MM.1S (cell line): ENCODE data around the gene ADGRV1.
A peak's percentile ranks its signal among the peaks of the same experiment; 100 is the strongest.
"Not testable (repeated sequence)": the region's sequence is repeated elsewhere in the genome, so short reads cannot be mapped to it uniquely, and the experiment has no call there.

Experiments
- DNase-seq: peaks from one replicate; pipeline ENCODE4 v3.0.0-alpha.2; 2015
- H2AFZ ChIP-seq: fragments of 300-600 bp; sonication (generic); 2 replicates; pipeline ENCODE4 v1.6.0; 2016; ENCODE audit warnings: antibody characterized with exemption, low read length
- H3F3A ChIP-seq: fragments of 300-600 bp; sonication (generic); 2 replicates; pipeline ENCODE4 v1.6.1; 2016; ENCODE audit warnings: mild to moderate bottlenecking, antibody characterized with exemption, low read length, moderate library complexity, mixed read lengths; ENCODE audit not compliant: insufficient read depth
- H3K27ac ChIP-seq: fragments of 300-600 bp; sonication (generic); 2 replicates; pipeline ENCODE4 v1.5.1; 2016; ENCODE audit warnings: mild to moderate bottlenecking, low read length
- H3K27me3 ChIP-seq: fragments of 300-600 bp; sonication (generic); replicated peaks from 2 replicates; pipeline ENCODE4 v1.6.0; 2016; ENCODE audit warnings: low read length; ENCODE audit not compliant: insufficient read depth
- H3K36me3 ChIP-seq: fragments of 300-600 bp; sonication (generic); replicated peaks from 2 replicates; pipeline ENCODE4 v1.6.1; 2016; ENCODE audit warnings: mild to moderate bottlenecking, low read length, mixed read lengths; ENCODE audit not compliant: insufficient read depth
- H3K4me1 ChIP-seq: fragments of 300-600 bp; sonication (generic); 2 replicates; pipeline ENCODE4 v1.6.1; 2016; ENCODE audit warnings: low read length, mixed read lengths
- H3K4me2 ChIP-seq: fragments of 300-600 bp; sonication (generic); 2 replicates; pipeline ENCODE4 v1.6.0; 2016; ENCODE audit warnings: low read depth, low read length
- H3K4me3 ChIP-seq: fragments of 300-600 bp; sonication (generic); 2 replicates; pipeline ENCODE4 v1.5.1; 2016; ENCODE audit warnings: low read length, mixed read lengths
- H3K79me2 ChIP-seq: fragments of 300-600 bp; sonication (generic); 2 replicates; pipeline ENCODE4 v1.6.1; 2016; ENCODE audit warnings: mixed run types, low read length, mixed read lengths
- H3K9ac ChIP-seq: fragments of 300-600 bp; sonication (generic); 2 replicates; pipeline ENCODE4 v1.6.1; 2016; ENCODE audit warnings: low read length, mixed read lengths
- H3K9me2 ChIP-seq: fragments of 300-600 bp; sonication (generic); replicated peaks from 2 replicates; pipeline ENCODE4 v1.6.1; 2016; ENCODE audit warnings: mild to moderate bottlenecking, low read length, mixed read lengths; ENCODE audit not compliant: insufficient read depth
- H3K9me3 ChIP-seq: fragments of 300-600 bp; sonication (generic); replicated peaks from 2 replicates; pipeline ENCODE4 v1.6.1; 2016; ENCODE audit warnings: mild to moderate bottlenecking, low read length, mixed read lengths; ENCODE audit not compliant: insufficient read depth
- H4K20me1 ChIP-seq: fragments of 300-600 bp; sonication (generic); 2 replicates; pipeline ENCODE4 v1.6.1; 2016; ENCODE audit warnings: mild to moderate bottlenecking, low read length, moderate library complexity, mixed read lengths; ENCODE audit not compliant: insufficient read depth
- EZH2 ChIP-seq: fragments of 300-600 bp; sonication (generic); optimal IDR thresholded peaks from 2 replicates; pipeline ENCODE3; 2017; ENCODE audit warnings: low read depth, mild to moderate bottlenecking, antibody characterized with exemption, low read length, mixed read lengths
- EZH2phosphoT487 ChIP-seq: fragments of 300-600 bp; sonication (generic); IDR thresholded peaks from 2 replicates; pipeline ENCODE4 v1.6.1; 2018; ENCODE audit warnings: antibody characterized with exemption, low read length
- TF ChIP-seq, protein P1 (sequence below): fragments of 300-600 bp; sonication (generic); IDR thresholded peaks from 2 replicates; pipeline ENCODE4 v1.5.1; 2016; ENCODE audit warnings: antibody characterized with exemption, low read length, mixed read lengths

Gene ADGRV1

GRCh38 chr5:90967851-90968250 is 409.3 kb downstream of the ADGRV1 start:
- H3K4me1 ChIP-seq = no peaks in the 10 kb centered on the region
- H4K20me1 ChIP-seq = no peaks in the 10 kb centered on the region
- H3F3A ChIP-seq = no peaks in the 10 kb centered on the region
- H3K27ac ChIP-seq = no peak overlapping the region
- no peak overlapping the region for H3K9ac ChIP-seq
- no peaks in the 10 kb centered on the region for H3K9me3 ChIP-seq
- H3K36me3 ChIP-seq = no peaks in the 10 kb centered on the region
- no peak for DNase-seq
- H3K27me3 ChIP-seq = no peaks in the 10 kb centered on the region; the same call in 1 of the 2 replicates
- H3K9me2 ChIP-seq = no peaks in the 10 kb centered on the region
- H3K79me2 ChIP-seq = no peaks in the 10 kb centered on the region
- no peak overlapping the region for H3K4me2 ChIP-seq
- no peak overlapping the region for H3K4me3 ChIP-seq
- no peak overlapping the region for H2AFZ ChIP-seq
- TF ChIP-seq, protein P1, sequence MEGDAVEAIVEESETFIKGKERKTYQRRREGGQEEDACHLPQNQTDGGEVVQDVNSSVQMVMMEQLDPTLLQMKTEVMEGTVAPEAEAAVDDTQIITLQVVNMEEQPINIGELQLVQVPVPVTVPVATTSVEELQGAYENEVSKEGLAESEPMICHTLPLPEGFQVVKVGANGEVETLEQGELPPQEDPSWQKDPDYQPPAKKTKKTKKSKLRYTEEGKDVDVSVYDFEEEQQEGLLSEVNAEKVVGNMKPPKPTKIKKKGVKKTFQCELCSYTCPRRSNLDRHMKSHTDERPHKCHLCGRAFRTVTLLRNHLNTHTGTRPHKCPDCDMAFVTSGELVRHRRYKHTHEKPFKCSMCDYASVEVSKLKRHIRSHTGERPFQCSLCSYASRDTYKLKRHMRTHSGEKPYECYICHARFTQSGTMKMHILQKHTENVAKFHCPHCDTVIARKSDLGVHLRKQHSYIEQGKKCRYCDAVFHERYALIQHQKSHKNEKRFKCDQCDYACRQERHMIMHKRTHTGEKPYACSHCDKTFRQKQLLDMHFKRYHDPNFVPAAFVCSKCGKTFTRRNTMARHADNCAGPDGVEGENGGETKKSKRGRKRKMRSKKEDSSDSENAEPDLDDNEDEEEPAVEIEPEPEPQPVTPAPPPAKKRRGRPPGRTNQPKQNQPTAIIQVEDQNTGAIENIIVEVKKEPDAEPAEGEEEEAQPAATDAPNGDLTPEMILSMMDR = no peak
- TF ChIP-seq EZH2phosphoT487 (no peak), EZH2 (no peak)

DNA sequence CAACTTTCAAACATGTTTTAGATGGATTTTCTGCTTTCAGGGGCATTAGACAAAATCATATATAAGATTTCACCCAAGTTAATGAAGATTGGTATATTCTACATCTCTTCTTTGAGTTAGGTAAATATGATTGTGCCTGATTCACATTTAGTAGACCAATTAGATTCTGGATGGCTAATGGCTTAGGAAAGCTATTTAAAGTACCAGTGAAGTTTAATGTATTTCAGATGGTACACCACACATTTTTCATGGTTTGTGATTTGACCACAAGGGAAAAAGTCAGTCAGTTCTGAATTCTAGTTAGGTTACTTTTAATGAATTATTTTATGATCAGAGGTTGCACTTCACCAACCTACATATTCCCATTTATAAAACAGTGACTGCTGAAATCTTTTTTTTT is 409.7 kb downstream of the ADGRV1 start:
- no peaks in the 10 kb centered on the region for H3K36me3 ChIP-seq
- no peak overlapping the region for H2AFZ ChIP-seq
- H3K4me3 ChIP-seq = no peak overlapping the region
- TF ChIP-seq EZH2 (no peak), EZH2phosphoT487 (0 out of 2 replicates have a peak, but pooled peaks have one; percentile 72)
- TF ChIP-seq, protein P1 = no peak
- H3F3A ChIP-seq = no peaks in the 10 kb centered on the region
- peak; percentile 42 for DNase-seq
- H3K4me1 ChIP-seq = no peaks in the 10 kb centered on the region
- H3K9me3 ChIP-seq = no peaks in the 10 kb centered on the region
- H3K4me2 ChIP-seq = no peak overlapping the region
- H3K27ac ChIP-seq = no peak overlapping the region
- no peaks in the 10 kb centered on the region for H3K9me2 ChIP-seq
- no peaks in the 10 kb centered on the region for H4K20me1 ChIP-seq
- H3K9ac ChIP-seq = no peak overlapping the region
- H3K79me2 ChIP-seq = no peaks in the 10 kb centered on the region
- no peaks in the 10 kb centered on the region; the same call in 1 of the 2 replicates for H3K27me3 ChIP-seq

- H2AFZ ChIP-seq, H3K4me3 ChIP-seq, H3K9me2 ChIP-seq, H3K79me2 ChIP-seq, DNase-seq, H3K4me2 ChIP-seq, H3K9me3 ChIP-seq, H4K20me1 ChIP-seq, H3F3A ChIP-seq, H3K36me3 ChIP-seq, H3K4me1 ChIP-seq, H3K27me3 ChIP-seq, H3K27ac ChIP-seq, H3K9ac ChIP-seq: not testable (repeated sequence)
These were observed 411.3 kb downstream of the ADGRV1 start for GRCh38 chr5:90969945-90970344.

GRCh38 chr5:90981177-90981576 is 422.6 kb downstream of the ADGRV1 start:
- no peaks in the 10 kb centered on the region for H3K27me3 ChIP-seq
- no peak overlapping the region for H3K27ac ChIP-seq
- H3K9me3 ChIP-seq = no peaks in the 10 kb centered on the region
- DNase-seq = no peak
- no peaks in the 10 kb centered on the region for H3K79me2 ChIP-seq
- no peaks in the 10 kb centered on the region for H3K4me1 ChIP-seq
- no peaks in the 10 kb centered on the region for H3K9me2 ChIP-seq
- no peaks in the 10 kb centered on the region for H3F3A ChIP-seq
- H3K9ac ChIP-seq = no peak overlapping the region
- H4K20me1 ChIP-seq = no peaks in the 10 kb centered on the region
- H3K4me3 ChIP-seq = no peak overlapping the region
- no peak overlapping the region for H3K4me2 ChIP-seq
- TF ChIP-seq EZH2phosphoT487 (no peak), EZH2 (no peak)
- TF ChIP-seq, protein P1 = no peak
- H2AFZ ChIP-seq = no peak overlapping the region
- H3K36me3 ChIP-seq = no peaks in the 10 kb centered on the region
